Parathyroid adenoma (tissue), 2 donors: ENCODE measurements around the gene MAP7D2.

ENCODE experiments used
- H2AFZ ChIP-seq: fragments of 300-600 bp; sonication (generic); one replicate; pipeline ENCODE4 v1.7.0; 2017; ENCODE audit warnings: antibody characterized with exemption, mild to moderate bottlenecking
- H3K27ac ChIP-seq: fragments of 300-600 bp; sonication (generic); one replicate; pipeline ENCODE4 v1.7.0; 2017
- H3K27me3 ChIP-seq: fragments of 300-600 bp; sonication (generic); one replicate; pipeline ENCODE4 v1.7.0; 2017; ENCODE audit warnings: low read length; ENCODE audit not compliant: control insufficient read depth, insufficient read depth
- H3K36me3 ChIP-seq: fragments of 300-600 bp; sonication (generic); one replicate; pipeline ENCODE4 v1.7.0; 2017; ENCODE audit warnings: low read length; ENCODE audit not compliant: control insufficient read depth, insufficient read depth
- H3K4me1 ChIP-seq: fragments of 300-600 bp; sonication (generic); one replicate; pipeline ENCODE4 v1.7.0; 2017; ENCODE audit warnings: control low read depth
- H3K4me2 ChIP-seq: fragments of 300-600 bp; sonication (generic); one replicate; pipeline ENCODE4 v1.7.0; 2017; ENCODE audit warnings: low read length
- H3K4me3 ChIP-seq: fragments of 300-600 bp; sonication (generic); one replicate; pipeline ENCODE4 v1.7.0; 2017; ENCODE audit warnings: low read depth, low read length
- H3K79me2 ChIP-seq: fragments of 300-600 bp; sonication (generic); one replicate; pipeline ENCODE4 v1.7.0; 2017; ENCODE audit warnings: control low read depth
- H3K9ac ChIP-seq: fragments of 300-600 bp; sonication (generic); one replicate; pipeline ENCODE4 v1.7.0; 2017; ENCODE audit warnings: mild to moderate bottlenecking
- H3K9me3 ChIP-seq: fragments of 300-600 bp; sonication (generic); one replicate; pipeline ENCODE4 v1.7.0; 2017; ENCODE audit warnings: low read length; ENCODE audit not compliant: control insufficient read depth
- CTCF ChIP-seq: fragments of 300-600 bp; sonication (generic); IDR thresholded peaks from one replicate; pipeline ENCODE4 v1.7.0; 2017; ENCODE audit warnings: antibody characterized with exemption, mild to moderate bottlenecking
- donor health status: primary hyperparathyroidism.

The MAP7D2 gene

GRCh38 chrX:20140420-20140819, 23.7 kb upstream of the MAP7D2 start:
- Histone ChIP-seq H3K4me2 (peak overlapping the region; percentile 82), H3K4me3 (peak overlapping the region; percentile 80), H3K36me3 (no peaks in the 10 kb centered on the region), H3K9me3 (no peaks in the 10 kb centered on the region), H3K79me2 (peaks cover 2% of the 10 kb centered on the region), H3K4me1 (peaks cover 2% of the 10 kb centered on the region), H3K27me3 (no peaks in the 10 kb centered on the region), H2AFZ (no peak overlapping the region), H3K9ac (no peak overlapping the region), H3K27ac (no peak overlapping the region)
- TF ChIP-seq CTCF, result no peak

GRCh38 chrX:20139966-20140365, 23.3 kb upstream of the MAP7D2 start:
- H2AFZ ChIP-seq, result no peak overlapping the region
- no peaks in the 10 kb centered on the region for H3K27me3 ChIP-seq
- H3K9ac ChIP-seq, result no peak overlapping the region
- no peak for TF ChIP-seq CTCF
- peak overlapping the region; percentile 17 for H3K4me2 ChIP-seq
- peaks cover 2% of the 10 kb centered on the region for H3K4me1 ChIP-seq
- peaks cover 2% of the 10 kb centered on the region for H3K79me2 ChIP-seq
- H3K9me3 ChIP-seq, result no peaks in the 10 kb centered on the region
- no peak overlapping the region for H3K27ac ChIP-seq
- H3K36me3 ChIP-seq, result no peaks in the 10 kb centered on the region
- H3K4me3 ChIP-seq, result peak overlapping the region; percentile 80

- no peak for TF ChIP-seq CTCF
- Histone ChIP-seq H3K4me3 (no peak overlapping the region), H3K4me1 (peaks cover 2% of the 10 kb centered on the region), H3K9ac (no peak overlapping the region), H3K4me2 (no peak overlapping the region), H3K27ac (no peak overlapping the region), H3K79me2 (peaks cover 2% of the 10 kb centered on the region), H3K36me3 (no peaks in the 10 kb centered on the region), H3K9me3 (no peaks in the 10 kb centered on the region), H3K27me3 (no peaks in the 10 kb centered on the region), H2AFZ (no peak overlapping the region)
Measured at GRCh38 chrX:20135944-20136343, 19.2 kb upstream of the MAP7D2 start.

GRCh38 chrX:20132666-20133065, 16.0 kb upstream of the MAP7D2 start:
- Histone ChIP-seq H3K4me3 (no peak overlapping the region), H2AFZ (no peak overlapping the region), H3K27me3 (no peaks in the 10 kb centered on the region), H3K9me3 (no peaks in the 10 kb centered on the region), H3K36me3 (no peaks in the 10 kb centered on the region), H3K79me2 (peaks cover 2% of the 10 kb centered on the region), H3K4me1 (no peaks in the 10 kb centered on the region), H3K27ac (no peak overlapping the region), H3K4me2 (no peak overlapping the region), H3K9ac (no peak overlapping the region)
- no peak for TF ChIP-seq CTCF

- Histone ChIP-seq H3K4me1 (no peaks in the 10 kb centered on the region), H3K79me2 (no peaks in the 10 kb centered on the region), H3K27ac (no peak overlapping the region), H3K9ac (no peak overlapping the region), H3K4me3 (no peak overlapping the region), H3K36me3 (no peaks in the 10 kb centered on the region), H3K27me3 (no peaks in the 10 kb centered on the region), H2AFZ (no peak overlapping the region), H3K9me3 (no peaks in the 10 kb centered on the region), H3K4me2 (no peak overlapping the region)
- no peak for TF ChIP-seq CTCF
Measured at GRCh38 chrX:20130357-20130756, 13.7 kb upstream of the MAP7D2 start.
